NT2/D1 (cell line): ENCODE measurements around the gene RIOK2.
"Not testable (repeated sequence)": the region's sequence is repeated elsewhere in the genome, so short reads cannot be mapped to it uniquely, and the experiment has no call there.

Experiments used
- DNase-seq: peaks from one replicate; pipeline ENCODE4 v3.0.0-alpha.2; 2011; ENCODE audit warnings: low read depth, low spot score
- H3K27me3 ChIP-seq: 2 replicates; pipeline ENCODE4 v1.6.0; 2011; ENCODE audit warnings: mild to moderate bottlenecking; ENCODE audit not compliant: insufficient read length, insufficient read depth
- H3K36me3 ChIP-seq: 2 replicates; pipeline ENCODE4 v1.6.1; 2011; ENCODE audit warnings: mild to moderate bottlenecking, low read length, mixed read lengths; ENCODE audit not compliant: insufficient read depth, insufficient read length
- H3K4me1 ChIP-seq: 2 replicates; pipeline ENCODE4 v1.5.1; 2011; ENCODE audit not compliant: insufficient read depth, insufficient read length
- H3K4me3 ChIP-seq: 2 replicates; pipeline ENCODE4 v1.5.1; 2011; ENCODE audit warnings: low read depth; ENCODE audit not compliant: insufficient read length
- H3K9ac ChIP-seq: 2 replicates; pipeline ENCODE4 v1.6.0; 2011; ENCODE audit warnings: low read depth; ENCODE audit not compliant: insufficient read length
- H3K9me3 ChIP-seq: 2 replicates; pipeline ENCODE4 v1.5.1; 2011; ENCODE audit warnings: mild to moderate bottlenecking, low read length; ENCODE audit not compliant: insufficient read depth
- SUZ12 ChIP-seq: IDR thresholded peaks from 2 replicates; pipeline ENCODE4 v1.6.1; 2011; ENCODE audit not compliant: insufficient read length, insufficient read depth; ENCODE audit errors: extremely low read depth
- YY1 ChIP-seq: IDR thresholded peaks from 2 replicates; pipeline ENCODE4 v1.6.1; 2011; ENCODE audit not compliant: insufficient read length, insufficient read depth
- ZNF274 ChIP-seq: IDR thresholded peaks from 2 replicates; pipeline ENCODE4 v1.6.1; 2011; ENCODE audit warnings: mild to moderate bottlenecking, low read depth, low read length

RIOK2 gene

GRCh38 chr5:97151370-97151769 is 31.7 kb downstream of the RIOK2 start:
- no peak for DNase-seq
- Histone ChIP-seq H3K27me3 (no peaks in the 10 kb centered on the region), H3K4me1 (no peaks in the 10 kb centered on the region), H3K4me3 (no peak overlapping the region), H3K36me3 (no peaks in the 10 kb centered on the region), H3K9ac (no peak overlapping the region), H3K9me3 (no peaks in the 10 kb centered on the region)
- no peak for TF ChIP-seq SUZ12
- TF ChIP-seq YY1, result no peak
- no peak for TF ChIP-seq ZNF274

- DNase-seq, result no peak
- H3K36me3 ChIP-seq, result no peaks in the 10 kb centered on the region
- no peaks in the 10 kb centered on the region for H3K9me3 ChIP-seq
- H3K27me3 ChIP-seq, result no peaks in the 10 kb centered on the region
- TF ChIP-seq SUZ12 (no peak), ZNF274 (no peak), YY1 (no peak)
- no peaks in the 10 kb centered on the region for H3K4me1 ChIP-seq
- no peak overlapping the region for H3K9ac ChIP-seq
- H3K4me3 ChIP-seq, result no peak overlapping the region
These were observed 32.6 kb downstream of the RIOK2 start for GRCh38 chr5:97150401-97150800.

- no peak for DNase-seq
- no peak overlapping the region for H3K4me3 ChIP-seq
- no peaks in the 10 kb centered on the region for H3K9me3 ChIP-seq
These were observed 33.3 kb downstream of the RIOK2 start for GRCh38 chr5:97149709-97150108.

GRCh38 chr5:97148288-97148687 is 34.8 kb downstream of the RIOK2 start:
- H3K27me3 ChIP-seq, result no peaks in the 10 kb centered on the region
- no peaks in the 10 kb centered on the region for H3K4me1 ChIP-seq
- DNase-seq, result no peak
- no peak overlapping the region for H3K4me3 ChIP-seq
- no peak for TF ChIP-seq YY1
- no peaks in the 10 kb centered on the region for H3K36me3 ChIP-seq
- no peaks in the 10 kb centered on the region for H3K9me3 ChIP-seq
- no peak overlapping the region for H3K9ac ChIP-seq

More at GRCh38 chr5:97149709-97150108, 33.3 kb downstream of the RIOK2 start:
- Histone ChIP-seq H3K27me3 (no peaks in the 10 kb centered on the region), H3K9ac (no peak overlapping the region), H3K36me3 (no peaks in the 10 kb centered on the region), H3K4me1 (no peaks in the 10 kb centered on the region)
- TF ChIP-seq SUZ12 (no peak), YY1 (no peak), ZNF274 (no peak)

GRCh38 chr5:97143704-97144103 is 39.3 kb downstream of the RIOK2 start:
- no peak for TF ChIP-seq ZNF274
- no peak for TF ChIP-seq SUZ12
- TF ChIP-seq YY1, result no peak
- no peak overlapping the region for H3K4me3 ChIP-seq
- no peak for DNase-seq
- H3K27me3 ChIP-seq, result no peaks in the 10 kb centered on the region
- no peaks in the 10 kb centered on the region for H3K9me3 ChIP-seq
- H3K9ac ChIP-seq, result no peak overlapping the region
- H3K4me1 ChIP-seq, result no peaks in the 10 kb centered on the region
- no peaks in the 10 kb centered on the region for H3K36me3 ChIP-seq

- TF ChIP-seq ZNF274, result no peak
- no peak for TF ChIP-seq YY1
- peak; percentile 58 for DNase-seq
- Histone ChIP-seq H3K9ac (no peak within 1 kb of the TSS), H3K9me3 (no peaks in the 10 kb centered on the region), H3K36me3 (no peaks in the 10 kb centered on the region), H3K27me3 (no peaks in the 10 kb centered on the region), H3K4me3 (no peak within 1 kb of the TSS), H3K4me1 (no peaks in the 10 kb centered on the region)
These were observed 40.4 kb downstream of the RIOK2 start, which contains the start of gene LIX1 for GRCh38 chr5:97142521-97143254. Gene LIX1 (minus strand): TSS chr5:97142611. CDS start chr5:97142576, 35 bp downstream.

- Histone ChIP-seq H3K4me3 (no peak overlapping the region), H3K36me3 (no peaks in the 10 kb centered on the region), H3K9ac (no peak overlapping the region), H3K4me1 (no peaks in the 10 kb centered on the region), H3K27me3 (no peaks in the 10 kb centered on the region), H3K9me3 (no peaks in the 10 kb centered on the region)
- no peak for TF ChIP-seq ZNF274
- no peak for TF ChIP-seq YY1
- no peak for TF ChIP-seq SUZ12
- no peak for DNase-seq
These were observed 41.5 kb downstream of the RIOK2 start for GRCh38 chr5:97141539-97141938.

GRCh38 chr5:97141031-97141430 is 42.0 kb downstream of the RIOK2 start:
- H3K9ac ChIP-seq, result no peak overlapping the region
- TF ChIP-seq SUZ12, result no peak
- TF ChIP-seq ZNF274, result no peak
- TF ChIP-seq YY1, result no peak
- no peaks in the 10 kb centered on the region for H3K27me3 ChIP-seq
- no peaks in the 10 kb centered on the region for H3K9me3 ChIP-seq
- no peaks in the 10 kb centered on the region for H3K36me3 ChIP-seq
- no peak overlapping the region for H3K4me3 ChIP-seq
- DNase-seq, result no peak
- H3K4me1 ChIP-seq, result peaks cover 1% of the 10 kb centered on the region

GRCh38 chr5:97140250-97140649 is 42.8 kb downstream of the RIOK2 start:
- H3K9ac ChIP-seq, DNase-seq, H3K36me3 ChIP-seq, H3K9me3 ChIP-seq, H3K27me3 ChIP-seq, H3K4me1 ChIP-seq, H3K4me3 ChIP-seq: not testable (repeated sequence)
